Measurements from ENCODE around the gene RBMS1. TPM values are rescaled to one million over a fixed set of nuclear protein-coding genes. Genes with fewer than 3 reads are reported as not detected.

Gene RBMS1
- total RNA-seq, 3 donors from 2014 or later (not counting 1 experiment from before 2014, with no cell fraction given) = 111 to 167 (median 132) TPM

GRCh38 chr2:160242893-160243564 lies 250.6 kb downstream of the RBMS1 start:
- intact Hi-C loops (cut with micrococcal nuclease) = no loop called here
- Mint-ChIP-seq H3K36me3 (no peaks in the 10 kb centered on the region), H3K27me3 (ENCODE audit: low read depth in 2 of 2) (peaks cover 5 to 15% of the 10 kb centered on the region in 2 donors), H3K27ac (no peak overlapping the region), H3K9me3 (no peaks in the 10 kb centered on the region), H3K4me3 (no peak overlapping the region), H3K4me1 (no peaks in the 10 kb centered on the region)
- TF ChIP-seq, protein P1, sequence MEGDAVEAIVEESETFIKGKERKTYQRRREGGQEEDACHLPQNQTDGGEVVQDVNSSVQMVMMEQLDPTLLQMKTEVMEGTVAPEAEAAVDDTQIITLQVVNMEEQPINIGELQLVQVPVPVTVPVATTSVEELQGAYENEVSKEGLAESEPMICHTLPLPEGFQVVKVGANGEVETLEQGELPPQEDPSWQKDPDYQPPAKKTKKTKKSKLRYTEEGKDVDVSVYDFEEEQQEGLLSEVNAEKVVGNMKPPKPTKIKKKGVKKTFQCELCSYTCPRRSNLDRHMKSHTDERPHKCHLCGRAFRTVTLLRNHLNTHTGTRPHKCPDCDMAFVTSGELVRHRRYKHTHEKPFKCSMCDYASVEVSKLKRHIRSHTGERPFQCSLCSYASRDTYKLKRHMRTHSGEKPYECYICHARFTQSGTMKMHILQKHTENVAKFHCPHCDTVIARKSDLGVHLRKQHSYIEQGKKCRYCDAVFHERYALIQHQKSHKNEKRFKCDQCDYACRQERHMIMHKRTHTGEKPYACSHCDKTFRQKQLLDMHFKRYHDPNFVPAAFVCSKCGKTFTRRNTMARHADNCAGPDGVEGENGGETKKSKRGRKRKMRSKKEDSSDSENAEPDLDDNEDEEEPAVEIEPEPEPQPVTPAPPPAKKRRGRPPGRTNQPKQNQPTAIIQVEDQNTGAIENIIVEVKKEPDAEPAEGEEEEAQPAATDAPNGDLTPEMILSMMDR (IDR thresholded peaks at IDR 0.05) = no peak
- no peaks in the 10 kb centered on the region for H3K36me3 ChIP-seq (ENCODE audit: control insufficient read depth, insufficient read depth, low read length)
- no peak overlapping the region for H3K4me3 ChIP-seq (ENCODE audit: low read length)
- WGBS (ENCODE audit: insufficient coverage) = 81% methylated on average over 3 of the region's 3 CpGs
- no peak overlapping the region for H3K27ac ChIP-seq (ENCODE audit: low read length)
- DNase-seq = no peak
- H3K4me1 ChIP-seq (ENCODE audit: control insufficient read depth, insufficient read depth, low read length) = no peaks in the 10 kb centered on the region
- no peak for ATAC-seq
- H3K27me3 ChIP-seq (ENCODE audit: control insufficient read depth, insufficient read depth, low read length) = no peaks in the 10 kb centered on the region
- H3K9me3 ChIP-seq (ENCODE audit: control insufficient read depth, insufficient read depth, low read length) = no peaks in the 10 kb centered on the region

DNA sequence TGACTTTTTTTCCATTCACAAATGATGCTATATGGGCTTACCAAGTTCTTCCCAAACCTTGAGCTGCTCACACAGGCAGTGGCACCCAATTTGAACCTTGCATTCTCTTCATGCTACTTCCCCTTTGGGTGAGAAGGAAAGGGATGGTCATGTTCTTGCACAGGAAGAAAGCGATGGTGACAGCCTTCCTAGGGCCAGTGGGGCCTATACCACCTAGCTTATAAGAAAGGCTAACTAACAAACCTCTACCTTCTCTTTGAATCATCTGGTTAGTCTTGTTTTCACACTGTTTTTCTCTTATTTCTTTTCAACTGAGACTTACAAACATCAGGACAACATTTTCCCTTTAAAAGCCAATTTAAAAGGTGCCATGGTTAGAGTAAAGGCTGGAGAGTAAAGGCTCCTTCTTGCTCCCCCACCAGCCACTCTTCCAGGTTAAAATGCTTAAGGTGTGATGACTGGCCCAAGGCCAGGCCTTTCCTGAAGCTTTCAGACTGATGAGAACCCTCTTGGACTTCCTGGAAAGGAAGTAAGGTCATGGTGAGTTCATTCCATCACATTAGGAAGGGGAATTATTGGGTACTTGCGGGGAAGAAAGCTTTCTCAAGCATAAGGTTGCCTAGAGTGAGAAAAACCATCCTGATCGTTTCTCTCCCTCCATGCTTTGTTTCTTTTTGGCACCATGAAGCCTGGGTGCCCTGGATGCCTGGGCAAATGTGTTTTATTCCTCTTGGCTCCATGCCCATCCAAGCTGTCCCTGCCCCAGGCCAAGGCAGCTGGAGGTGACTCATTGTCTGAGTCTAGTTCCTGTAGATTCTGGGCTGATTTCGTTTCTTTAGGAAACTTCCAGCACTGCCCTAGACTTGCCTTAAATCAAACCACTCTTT lies 252.1 kb downstream of the RBMS1 start:
- TF ChIP-seq, protein P1 (IDR thresholded peaks at IDR 0.05) = no peak
- no peak overlapping the region for H3K4me3 Mint-ChIP-seq
- Histone ChIP-seq H3K27me3 (ENCODE audit: control insufficient read depth, insufficient read depth, low read length) (no peaks in the 10 kb centered on the region), H3K9me3 (ENCODE audit: control insufficient read depth, insufficient read depth, low read length) (no peaks in the 10 kb centered on the region), H3K4me3 (ENCODE audit: low read length) (no peak overlapping the region), H3K4me1 (ENCODE audit: control insufficient read depth, insufficient read depth, low read length) (no peaks in the 10 kb centered on the region), H3K36me3 (ENCODE audit: control insufficient read depth, insufficient read depth, low read length) (no peaks in the 10 kb centered on the region), H3K27ac (ENCODE audit: low read length) (no peak overlapping the region)
- ATAC-seq (no peak), DNase-seq (no peak)
- H3K27ac Mint-ChIP-seq = no peak overlapping the region
- no peaks in the 10 kb centered on the region for H3K4me1 Mint-ChIP-seq
- no peaks in the 10 kb centered on the region for H3K36me3 Mint-ChIP-seq
- WGBS (ENCODE audit: insufficient coverage) = 78% methylated on average over 4 of the region's 4 CpGs
- peaks cover 11 to 23% of the 10 kb centered on the region in 2 donors for H3K27me3 Mint-ChIP-seq (ENCODE audit: low read depth in 2 of 2)
- intact Hi-C loops (cut with micrococcal nuclease) = no loop called here
- H3K9me3 Mint-ChIP-seq = no peaks in the 10 kb centered on the region

GRCh38 chr2:160239436-160239835 lies 254.2 kb downstream of the RBMS1 start:
- peaks cover 7 to 26% of the 10 kb centered on the region in 2 donors for H3K27me3 Mint-ChIP-seq (ENCODE audit: low read depth in 2 of 2)
- intact Hi-C loops (cut with micrococcal nuclease) = no loop called here
- no peaks in the 10 kb centered on the region for H3K4me1 ChIP-seq (ENCODE audit: control insufficient read depth, insufficient read depth, low read length)
- TF ChIP-seq, protein P1 (IDR thresholded peaks at IDR 0.05) = no peak
- H3K4me3 Mint-ChIP-seq = no peak overlapping the region
- no peaks in the 10 kb centered on the region for H3K9me3 ChIP-seq (ENCODE audit: control insufficient read depth, insufficient read depth, low read length)
- no peak overlapping the region for H3K27ac ChIP-seq (ENCODE audit: low read length)
- H3K4me1 Mint-ChIP-seq = no peaks in the 10 kb centered on the region
- no peaks in the 10 kb centered on the region for H3K9me3 Mint-ChIP-seq
- no peaks in the 10 kb centered on the region for H3K36me3 ChIP-seq (ENCODE audit: control insufficient read depth, insufficient read depth, low read length)
- no peaks in the 10 kb centered on the region for H3K36me3 Mint-ChIP-seq
- H3K4me3 ChIP-seq (ENCODE audit: low read length) = no peak overlapping the region
- H3K27ac Mint-ChIP-seq = no peak overlapping the region
- DNase-seq = no peak
- 85% methylated on average over 5 of the region's 5 CpGs for WGBS (ENCODE audit: insufficient coverage)
- no peaks in the 10 kb centered on the region for H3K27me3 ChIP-seq (ENCODE audit: control insufficient read depth, insufficient read depth, low read length)
- ATAC-seq = no peak
